Testis (tissue), 3 donors: Measurements from ENCODE around the gene PRR15L. TPM values are rescaled to one million over a fixed set of nuclear protein-coding genes. Genes with fewer than 3 reads are reported as not detected.

Source experiments
- DNase-seq: peaks from one replicate; pipeline ENCODE4 v3.0.0-alpha.2; 2019
- H3K27ac ChIP-seq, 2 donors: fragments of 200-600 bp; sonication (generic); one replicate each; pipeline ENCODE4 v1.5.1; 2019
- H3K27me3 ChIP-seq: fragments of 200-600 bp; sonication (generic); one replicate; pipeline ENCODE4 v1.5.1; 2019
- H3K36me3 ChIP-seq: fragments of 200-600 bp; sonication (generic); one replicate; pipeline ENCODE4 v1.5.1; 2017; ENCODE audit warnings: low read depth; ENCODE audit errors: missing control alignments
- H3K4me1 ChIP-seq: fragments of 200-600 bp; sonication (generic); one replicate; pipeline ENCODE4 v1.5.1; 2019
- H3K4me3 ChIP-seq, 2 donors: fragments of 200-600 bp; sonication (generic); one replicate each; pipeline ENCODE4 v1.5.1; 2017 to 2019
- H3K9me3 ChIP-seq: fragments of 200-600 bp; sonication (generic); one replicate; pipeline ENCODE4 v1.5.1; 2017
- POLR2A ChIP-seq: fragments of 450-650 bp; IDR thresholded peaks from one replicate; pipeline ENCODE4 v1.6.1; 2017; ENCODE audit warnings: antibody characterized with exemption, mild to moderate bottlenecking, moderate library complexity
- WGBS, 2 donors: methylation state at CpG; one replicate each; pipeline ENCODE4 v1.1.5; 2018; 5-methylcytosine and 5-hydroxymethylcytosine counted together
- intact Hi-C: fragments of 100-400 bp; cut with DNase I; formaldehyde crosslinking; loops from one replicate; pipeline ENCODE4 v1.15.1; 2023; ENCODE audit warnings: low total_unique reads
- polyA plus RNA-seq: library from polyadenylated mRNA; stranded (reverse); fragments of 350-450 nt; fragmentation: Illumina TruSeq; extraction: RNeasy Lipid Tissue Mini Kit (QIAGEN cat#74804); gene quantifications from one replicate; pipeline ENCODE4 v1.2.3, GENCODE V29; 2014; ENCODE audit warnings: low read depth, low replicate concordance; ENCODE audit not compliant: insufficient read depth
- total RNA-seq, 2 donors: library from RNA; depleted of rRNA; stranded (reverse); fragments of >200 nt; gene quantifications; one replicate each; pipeline ENCODE4 v1.2.3, GENCODE V29; 2016
- TF ChIP-seq, protein P1 (sequence below), 3 experiments: fragments of 450-650 bp in 2 of 3; fragments of 200-600 bp in 1 of 3; sonication (generic) in 1 of 3; IDR thresholded peaks; one replicate each; pipeline ENCODE4 v1.5.1; 2016 to 2019; ENCODE audit warnings: antibody characterized with exemption in 3 of 3, mild to moderate bottlenecking in 2 of 3, moderate library complexity in 1 of 3

PRR15L gene
- total and polyA plus RNA-seq, 3 donors from 2014 or later, result 0.55 to 6.2 (median 2.5) TPM

DNA sequence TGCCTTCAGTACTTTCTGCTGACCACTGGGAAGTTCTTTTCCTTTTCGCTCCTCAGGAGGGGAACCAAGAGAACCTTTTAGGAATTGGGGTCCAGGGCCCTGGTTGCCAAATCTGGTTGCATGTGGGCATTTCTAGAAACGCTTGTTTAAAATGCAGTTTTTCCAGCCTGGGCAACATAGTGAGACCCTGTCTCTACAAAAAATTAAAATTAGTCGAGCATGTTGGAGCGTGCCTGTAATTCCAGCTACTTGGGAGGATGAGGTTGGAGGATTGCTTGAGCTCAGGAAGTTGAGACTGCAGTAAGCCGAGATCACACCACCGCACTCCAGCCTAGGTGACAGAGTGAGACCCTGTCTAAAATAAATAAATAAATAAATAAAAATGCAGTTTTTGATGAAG, 15.1 kb downstream of the PRR15L start:
- Histone ChIP-seq H3K27ac (peak overlapping the region in 1 of 2 donors; percentile 86), H3K4me3 (no peak overlapping the region), H3K4me1 (peaks cover 53% of the 10 kb centered on the region), H3K27me3 (no peaks in the 10 kb centered on the region), H3K9me3 (no peaks in the 10 kb centered on the region), H3K36me3 (no peaks in the 10 kb centered on the region)
- 67 to 72% methylated on average over 6 of the region's 6 CpGs for WGBS, 2 donors
- no peak for DNase-seq
- no peak for TF ChIP-seq POLR2A
- TF ChIP-seq, protein P1, sequence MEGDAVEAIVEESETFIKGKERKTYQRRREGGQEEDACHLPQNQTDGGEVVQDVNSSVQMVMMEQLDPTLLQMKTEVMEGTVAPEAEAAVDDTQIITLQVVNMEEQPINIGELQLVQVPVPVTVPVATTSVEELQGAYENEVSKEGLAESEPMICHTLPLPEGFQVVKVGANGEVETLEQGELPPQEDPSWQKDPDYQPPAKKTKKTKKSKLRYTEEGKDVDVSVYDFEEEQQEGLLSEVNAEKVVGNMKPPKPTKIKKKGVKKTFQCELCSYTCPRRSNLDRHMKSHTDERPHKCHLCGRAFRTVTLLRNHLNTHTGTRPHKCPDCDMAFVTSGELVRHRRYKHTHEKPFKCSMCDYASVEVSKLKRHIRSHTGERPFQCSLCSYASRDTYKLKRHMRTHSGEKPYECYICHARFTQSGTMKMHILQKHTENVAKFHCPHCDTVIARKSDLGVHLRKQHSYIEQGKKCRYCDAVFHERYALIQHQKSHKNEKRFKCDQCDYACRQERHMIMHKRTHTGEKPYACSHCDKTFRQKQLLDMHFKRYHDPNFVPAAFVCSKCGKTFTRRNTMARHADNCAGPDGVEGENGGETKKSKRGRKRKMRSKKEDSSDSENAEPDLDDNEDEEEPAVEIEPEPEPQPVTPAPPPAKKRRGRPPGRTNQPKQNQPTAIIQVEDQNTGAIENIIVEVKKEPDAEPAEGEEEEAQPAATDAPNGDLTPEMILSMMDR (IDR thresholded peaks at IDR 0.05), result no peak
- intact Hi-C loops, result no loop called here

DNA sequence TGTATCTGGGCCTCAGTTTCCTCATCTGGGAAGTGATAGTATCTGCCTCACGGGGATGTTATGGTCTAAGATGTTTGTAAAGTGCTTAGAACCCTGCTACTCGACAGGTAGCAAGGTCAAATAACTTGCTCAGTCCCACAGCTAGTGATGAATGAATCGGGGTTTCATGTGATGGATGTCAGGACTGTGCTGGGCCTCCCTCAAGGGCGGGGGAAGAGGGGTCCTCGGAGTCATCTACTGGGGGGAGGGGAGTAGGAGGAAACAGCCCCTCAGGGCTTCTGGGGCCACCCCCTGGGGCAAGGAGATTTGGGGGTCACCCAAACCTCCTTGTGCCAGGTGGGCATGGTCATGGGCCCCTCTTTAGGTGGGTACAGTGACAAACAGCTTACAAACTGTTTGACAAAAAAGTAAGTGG, 15.6 kb downstream of the PRR15L start:
- no peak for TF ChIP-seq POLR2A
- TF ChIP-seq, protein P1 (IDR thresholded peaks at IDR 0.05), result no peak
- 7 to 13% methylated on average over 5 of the region's 5 CpGs for WGBS, 2 donors
- DNase-seq, result no peak
- Histone ChIP-seq H3K27ac (peak overlapping the region; percentile 59 to 86), H3K36me3 (no peaks in the 10 kb centered on the region), H3K27me3 (no peaks in the 10 kb centered on the region), H3K4me3 (peak overlapping the region; percentile 78 to 80), H3K9me3 (no peaks in the 10 kb centered on the region), H3K4me1 (peaks cover 53% of the 10 kb centered on the region)
- intact Hi-C loops, result no loop called here

DNA sequence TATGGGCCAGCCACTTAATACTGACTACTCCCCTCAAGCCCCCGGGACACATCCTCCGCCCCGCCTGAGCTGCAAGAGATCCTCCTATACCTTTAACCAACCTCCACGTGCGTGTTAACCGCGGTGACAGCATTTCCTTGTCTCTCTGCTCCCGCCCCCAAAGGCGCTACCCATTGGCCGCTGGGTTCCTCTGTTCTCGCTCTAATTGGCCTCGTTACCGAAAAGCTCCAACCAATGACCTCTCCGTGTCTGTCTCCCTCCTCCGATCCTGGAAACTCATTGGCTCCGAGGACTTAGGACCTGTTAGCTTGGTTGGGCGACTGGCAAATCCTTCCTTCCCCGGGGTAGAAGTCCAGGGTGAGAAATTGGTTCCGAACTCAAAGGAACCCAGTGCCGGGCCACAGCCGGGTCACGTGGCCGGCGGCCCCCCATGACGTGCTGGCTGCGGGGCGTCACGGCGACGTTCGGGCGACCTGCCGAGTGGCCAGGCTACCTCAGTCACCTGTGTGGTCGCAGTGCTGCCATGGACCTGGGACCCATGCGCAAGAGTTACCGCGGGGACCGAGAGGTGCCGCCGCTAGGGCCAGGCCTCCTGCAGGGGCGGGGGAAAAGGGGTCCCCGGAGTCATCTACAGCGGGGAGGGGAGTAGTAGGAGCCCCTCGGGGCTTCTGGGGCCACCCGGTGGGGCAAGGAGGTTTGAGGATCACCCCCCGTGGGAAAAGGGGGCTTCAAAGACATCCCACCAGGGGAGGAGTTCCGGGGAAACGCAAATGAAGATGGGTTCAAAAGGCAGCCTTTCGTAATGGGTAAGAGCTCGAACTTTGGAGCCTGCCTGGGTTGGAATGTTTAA, 16.2 kb downstream of the PRR15L start, which contains the start of gene PNPO:
PNPO (plus strand) TSS at position 326 of the 850 bp plus-strand sequence; CDS start at position 431, 105 bp downstream.
- H3K27ac ChIP-seq, result peak within 1 kb of the TSS; percentile 59 to 86
- H3K4me3 ChIP-seq, result peak within 1 kb of the TSS; percentile 78 to 80
- peak; percentile 98 for DNase-seq
- 1 to 2% methylated on average over 27 to 50 of the region's 50 CpGs for WGBS, 2 donors
- H3K9me3 ChIP-seq, result no peaks in the 10 kb centered on the region
- intact Hi-C loops, result no loop called here
- H3K36me3 ChIP-seq, result no peaks in the 10 kb centered on the region
- TF ChIP-seq, protein P1 (IDR thresholded peaks at IDR 0.05), result no peak
- TF ChIP-seq POLR2A, result no peak
- no peaks in the 10 kb centered on the region for H3K27me3 ChIP-seq
- H3K4me1 ChIP-seq, result peaks cover 49% of the 10 kb centered on the region

DNA sequence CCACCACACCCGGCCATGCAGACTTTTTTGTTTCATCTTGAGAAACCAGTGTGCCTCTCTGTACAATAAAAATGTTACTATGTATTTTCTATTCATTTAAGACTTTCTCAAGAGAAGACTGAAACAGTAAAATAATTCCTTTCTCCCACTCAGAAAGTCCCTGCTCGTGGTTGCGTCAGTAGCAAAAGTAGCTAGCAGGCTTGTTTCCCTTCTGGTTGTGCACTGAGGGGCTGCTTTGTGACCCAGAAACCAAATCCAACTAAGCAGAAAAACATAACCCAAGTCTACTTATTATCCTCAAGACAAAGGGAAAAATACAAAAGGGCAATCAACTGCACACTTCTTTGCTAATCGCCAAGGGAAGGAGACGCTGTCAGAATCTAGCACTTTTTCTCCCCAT, 19.7 kb downstream of the PRR15L start:
- Histone ChIP-seq H3K4me3 (no peak overlapping the region), H3K36me3 (no peaks in the 10 kb centered on the region), H3K27ac (peak overlapping the region; percentile 34 to 47), H3K9me3 (no peaks in the 10 kb centered on the region), H3K4me1 (peaks cover 23% of the 10 kb centered on the region), H3K27me3 (no peaks in the 10 kb centered on the region)
- TF ChIP-seq, protein P1 (IDR thresholded peaks at IDR 0.05), result no peak
- TF ChIP-seq POLR2A, result no peak
- intact Hi-C loops, result no loop called here
- whole genome bisulfite sequencing, 2 donors, result 47 to 75% methylated on average over 5 of the region's 5 CpGs
- peak; percentile 52 for DNase-seq
